Brain microvascular endothelial cell (primary cell): ENCODE data around the gene AGBL3.

Source experiments
- DNase-seq: peaks from one replicate; pipeline ENCODE4 v3.0.0-alpha.2; 2020
- H3K27ac ChIP-seq: fragments of 250-450 bp; sonication (Bioruptor Pico); 2 replicates; pipeline ENCODE4 v1.5.1; 2020; ENCODE audit warnings: mild to moderate bottlenecking, moderate library complexity
- H3K27me3 ChIP-seq: fragments of 250-450 bp; sonication (Bioruptor Pico); replicated peaks from 2 replicates; pipeline ENCODE4 v1.5.1; 2020; ENCODE audit warnings: mild to moderate bottlenecking
- H3K36me3 ChIP-seq: fragments of 250-450 bp; sonication (Bioruptor Pico); replicated peaks from 2 replicates; pipeline ENCODE4 v1.5.1; 2020; ENCODE audit warnings: mild to moderate bottlenecking
- H3K4me3 ChIP-seq: 2 replicates; pipeline ENCODE4 v1.5.1; 2011; ENCODE audit warnings: low read depth, mild to moderate bottlenecking, control low read depth, low read length, moderate library complexity
- CTCF ChIP-seq: IDR thresholded peaks from 2 replicates; pipeline ENCODE4 v1.5.1; 2011; ENCODE audit warnings: low read depth, mild to moderate bottlenecking, moderate library complexity, low read length, control low read depth, inconsistent platforms; ENCODE audit errors: missing control alignments
- in situ Hi-C: cut with HindIII; loops from 2 replicates; pipeline ENCODE4 v1.10.0; 2017; ENCODE audit warnings: low sequenced_read_pairs, low pct_ligation_motif_present

The AGBL3 gene

GRCh38 chr7:134992626-134993179, 6.4 kb downstream of the AGBL3 start:
- H3K4me3 ChIP-seq: no peak overlapping the region
- peak overlapping the region; percentile 68 for H3K27ac ChIP-seq
- H3K36me3 ChIP-seq: no peaks in the 10 kb centered on the region
- DNase-seq: peak; percentile 84
- no peaks in the 10 kb centered on the region for H3K27me3 ChIP-seq
- in situ Hi-C loops: loop anchor here (25.0 kb wide), 1 partner anchor 170 kb away; the partner anchor contains the start of gene CYREN
- no peak for TF ChIP-seq CTCF

GRCh38 chr7:134993877-134994456, 7.7 kb downstream of the AGBL3 start:
- Histone ChIP-seq H3K27me3 (no peaks in the 10 kb centered on the region), H3K4me3 (no peak overlapping the region), H3K36me3 (no peaks in the 10 kb centered on the region), H3K27ac (no peak overlapping the region)
- no peak for TF ChIP-seq CTCF
- no peak for DNase-seq
- in situ Hi-C loops: loop anchor here (25.0 kb wide), 1 partner anchor 168 kb away; the partner anchor contains the start of gene CYREN

- H3K36me3 ChIP-seq: no peaks in the 10 kb centered on the region
- H3K4me3 ChIP-seq: no peak overlapping the region
- no peak for DNase-seq
- no peak overlapping the region for H3K27ac ChIP-seq
- no peak for TF ChIP-seq CTCF
- in situ Hi-C loops: loop anchor here (25.0 kb wide), 1 partner anchor 167 kb away; the partner anchor contains the start of gene CYREN
- no peaks in the 10 kb centered on the region for H3K27me3 ChIP-seq
These were observed 9.2 kb downstream of the AGBL3 start for GRCh38 chr7:134995239-134996096.

- Histone ChIP-seq H3K27ac (no peak overlapping the region), H3K4me3 (no peak overlapping the region), H3K27me3 (no peaks in the 10 kb centered on the region), H3K36me3 (no peaks in the 10 kb centered on the region)
- in situ Hi-C loops: loop anchor here (25.0 kb wide), 1 partner anchor 166 kb away; the partner anchor contains the start of gene CYREN
- no peak for DNase-seq
- TF ChIP-seq CTCF: no peak
These were observed 9.8 kb downstream of the AGBL3 start for GRCh38 chr7:134996097-134996550.

GRCh38 chr7:134997214-134997885, 11.0 kb downstream of the AGBL3 start:
- Histone ChIP-seq H3K27ac (no peak overlapping the region), H3K36me3 (no peaks in the 10 kb centered on the region), H3K27me3 (no peaks in the 10 kb centered on the region), H3K4me3 (no peak overlapping the region)
- no peak for TF ChIP-seq CTCF
- no peak for DNase-seq
- in situ Hi-C loops: loop anchor here (25.0 kb wide), 1 partner anchor 165 kb away; the partner anchor contains the start of gene CYREN
